ENCODE results near the gene SLC10A7.

The SLC10A7 gene

GRCh38 chr4:146432065-146432464 lies 89.7 kb downstream of the SLC10A7 start:
- Histone ChIP-seq H3K36me3 (ENCODE audit: control insufficient read depth, insufficient read depth, low read length) (no peaks in the 10 kb centered on the region), H3K4me1 (ENCODE audit: control insufficient read depth, insufficient read depth, low read length) (no peaks in the 10 kb centered on the region), H3K9ac (ENCODE audit: low read length) (no peak overlapping the region), H3K4me3 (ENCODE audit: low read length) (no peak overlapping the region), H3K9me3 (ENCODE audit: control insufficient read depth, low read length) (no peaks in the 10 kb centered on the region), H3K27me3 (ENCODE audit: control insufficient read depth, insufficient read depth, low read length) (no peaks in the 10 kb centered on the region)

- H3K4me1 ChIP-seq (ENCODE audit: control insufficient read depth, insufficient read depth, low read length): no peaks in the 10 kb centered on the region
- no peaks in the 10 kb centered on the region for H3K9me3 ChIP-seq (ENCODE audit: control insufficient read depth, low read length)
- no peak overlapping the region for H3K9ac ChIP-seq (ENCODE audit: low read length)
These were observed 93.4 kb downstream of the SLC10A7 start for GRCh38 chr4:146428298-146428697.

GRCh38 chr4:146417822-146418221 lies 103.9 kb downstream of the SLC10A7 start:
- no peaks in the 10 kb centered on the region for H3K9me3 ChIP-seq (ENCODE audit: control insufficient read depth, low read length)
- H3K36me3 ChIP-seq (ENCODE audit: control insufficient read depth, insufficient read depth, low read length): no peaks in the 10 kb centered on the region
- no peaks in the 10 kb centered on the region for H3K27me3 ChIP-seq (ENCODE audit: control insufficient read depth, insufficient read depth, low read length)
- H3K4me1 ChIP-seq (ENCODE audit: control insufficient read depth, insufficient read depth, low read length): no peaks in the 10 kb centered on the region
- H3K4me3 ChIP-seq (ENCODE audit: low read length): no peak overlapping the region
- H3K9ac ChIP-seq (ENCODE audit: low read length): no peak overlapping the region

More at GRCh38 chr4:146428298-146428697, 93.4 kb downstream of the SLC10A7 start:
- H3K36me3 ChIP-seq (ENCODE audit: control insufficient read depth, insufficient read depth, low read length): no peaks in the 10 kb centered on the region
- H3K4me3 ChIP-seq (ENCODE audit: low read length): no peak overlapping the region
- no peaks in the 10 kb centered on the region for H3K27me3 ChIP-seq (ENCODE audit: control insufficient read depth, insufficient read depth, low read length)

- Histone ChIP-seq H3K9ac (ENCODE audit: low read length) (no peak overlapping the region), H3K4me1 (ENCODE audit: control insufficient read depth, insufficient read depth, low read length) (peaks cover 6% of the 10 kb centered on the region), H3K9me3 (ENCODE audit: control insufficient read depth, low read length) (no peaks in the 10 kb centered on the region), H3K27me3 (ENCODE audit: control insufficient read depth, insufficient read depth, low read length) (no peaks in the 10 kb centered on the region), H3K4me3 (ENCODE audit: low read length) (no peak overlapping the region), H3K36me3 (ENCODE audit: control insufficient read depth, insufficient read depth, low read length) (no peaks in the 10 kb centered on the region)
These were observed 105.9 kb downstream of the SLC10A7 start for GRCh38 chr4:146415829-146416228.

- Histone ChIP-seq H3K4me1 (ENCODE audit: control insufficient read depth, insufficient read depth, low read length) (peaks cover 30% of the 10 kb centered on the region), H3K9me3 (ENCODE audit: control insufficient read depth, low read length) (no peaks in the 10 kb centered on the region), H3K4me3 (ENCODE audit: low read length) (no peak overlapping the region), H3K27me3 (ENCODE audit: control insufficient read depth, insufficient read depth, low read length) (no peaks in the 10 kb centered on the region), H3K9ac (ENCODE audit: low read length) (no peak overlapping the region), H3K36me3 (ENCODE audit: control insufficient read depth, insufficient read depth, low read length) (no peaks in the 10 kb centered on the region)
These were observed 114.1 kb downstream of the SLC10A7 start for GRCh38 chr4:146407669-146408084.

- Histone ChIP-seq H3K9ac (ENCODE audit: low read length) (no peak overlapping the region), H3K27me3 (ENCODE audit: control insufficient read depth, insufficient read depth, low read length) (no peaks in the 10 kb centered on the region), H3K4me3 (ENCODE audit: low read length) (no peak overlapping the region), H3K36me3 (ENCODE audit: control insufficient read depth, insufficient read depth, low read length) (no peaks in the 10 kb centered on the region), H3K4me1 (ENCODE audit: control insufficient read depth, insufficient read depth, low read length) (peaks cover 30% of the 10 kb centered on the region), H3K9me3 (ENCODE audit: control insufficient read depth, low read length) (no peaks in the 10 kb centered on the region)
These were observed 114.5 kb downstream of the SLC10A7 start for GRCh38 chr4:146407257-146407656.

- H3K9me3 ChIP-seq (ENCODE audit: control insufficient read depth, low read length): no peaks in the 10 kb centered on the region
- peaks cover 14% of the 10 kb centered on the region for H3K4me1 ChIP-seq (ENCODE audit: control insufficient read depth, insufficient read depth, low read length)
These were observed 120.5 kb downstream of the SLC10A7 start for GRCh38 chr4:146401274-146401673.

GRCh38 chr4:146398896-146399445 lies 122.8 kb downstream of the SLC10A7 start:
- Histone ChIP-seq H3K4me1 (ENCODE audit: control insufficient read depth, insufficient read depth, low read length) (peaks cover 12% of the 10 kb centered on the region), H3K36me3 (ENCODE audit: control insufficient read depth, insufficient read depth, low read length) (no peaks in the 10 kb centered on the region), H3K27me3 (ENCODE audit: control insufficient read depth, insufficient read depth, low read length) (no peaks in the 10 kb centered on the region), H3K4me3 (ENCODE audit: low read length) (no peak overlapping the region), H3K9me3 (ENCODE audit: control insufficient read depth, low read length) (no peaks in the 10 kb centered on the region), H3K9ac (ENCODE audit: low read length) (no peak overlapping the region)

More at GRCh38 chr4:146401274-146401673, 120.5 kb downstream of the SLC10A7 start:
- Histone ChIP-seq H3K9ac (ENCODE audit: low read length) (no peak overlapping the region), H3K36me3 (ENCODE audit: control insufficient read depth, insufficient read depth, low read length) (no peaks in the 10 kb centered on the region), H3K27me3 (ENCODE audit: control insufficient read depth, insufficient read depth, low read length) (no peaks in the 10 kb centered on the region), H3K4me3 (ENCODE audit: low read length) (no peak overlapping the region)

GRCh38 chr4:146398404-146398803 lies 123.3 kb downstream of the SLC10A7 start:
- no peak overlapping the region for H3K4me3 ChIP-seq (ENCODE audit: low read length)
- no peak overlapping the region for H3K9ac ChIP-seq (ENCODE audit: low read length)
- H3K27me3 ChIP-seq (ENCODE audit: control insufficient read depth, insufficient read depth, low read length): no peaks in the 10 kb centered on the region
- peaks cover 12% of the 10 kb centered on the region for H3K4me1 ChIP-seq (ENCODE audit: control insufficient read depth, insufficient read depth, low read length)
- H3K36me3 ChIP-seq (ENCODE audit: control insufficient read depth, insufficient read depth, low read length): no peaks in the 10 kb centered on the region
- no peaks in the 10 kb centered on the region for H3K9me3 ChIP-seq (ENCODE audit: control insufficient read depth, low read length)

GRCh38 chr4:146389561-146389960 lies 132.2 kb downstream of the SLC10A7 start:
- H3K4me1 ChIP-seq (ENCODE audit: control insufficient read depth, insufficient read depth, low read length): no peaks in the 10 kb centered on the region
- H3K4me3 ChIP-seq (ENCODE audit: low read length): no peak overlapping the region
- H3K9me3 ChIP-seq (ENCODE audit: control insufficient read depth, low read length): no peaks in the 10 kb centered on the region
- no peak overlapping the region for H3K9ac ChIP-seq (ENCODE audit: low read length)
- H3K27me3 ChIP-seq (ENCODE audit: control insufficient read depth, insufficient read depth, low read length): no peaks in the 10 kb centered on the region
- H3K36me3 ChIP-seq (ENCODE audit: control insufficient read depth, insufficient read depth, low read length): no peaks in the 10 kb centered on the region

GRCh38 chr4:146382194-146382593 lies 139.5 kb downstream of the SLC10A7 start:
- Histone ChIP-seq H3K9me3 (ENCODE audit: control insufficient read depth, low read length) (no peaks in the 10 kb centered on the region), H3K36me3 (ENCODE audit: control insufficient read depth, insufficient read depth, low read length) (no peaks in the 10 kb centered on the region), H3K9ac (ENCODE audit: low read length) (no peak overlapping the region), H3K4me3 (ENCODE audit: low read length) (no peak overlapping the region), H3K4me1 (ENCODE audit: control insufficient read depth, insufficient read depth, low read length) (peaks cover 14% of the 10 kb centered on the region), H3K27me3 (ENCODE audit: control insufficient read depth, insufficient read depth, low read length) (no peaks in the 10 kb centered on the region)

GRCh38 chr4:146381263-146381872 lies 140.4 kb downstream of the SLC10A7 start:
- no peaks in the 10 kb centered on the region for H3K27me3 ChIP-seq (ENCODE audit: control insufficient read depth, insufficient read depth, low read length)
- no peaks in the 10 kb centered on the region for H3K36me3 ChIP-seq (ENCODE audit: control insufficient read depth, insufficient read depth, low read length)
- no peak overlapping the region for H3K9ac ChIP-seq (ENCODE audit: low read length)
- no peaks in the 10 kb centered on the region for H3K9me3 ChIP-seq (ENCODE audit: control insufficient read depth, low read length)
- peaks cover 15% of the 10 kb centered on the region for H3K4me1 ChIP-seq (ENCODE audit: control insufficient read depth, insufficient read depth, low read length)
- no peak overlapping the region for H3K4me3 ChIP-seq (ENCODE audit: low read length)

Measured in mucosa of stomach (tissue), 1 donor.